ENCODE results near the gene TTC27. TPM values are rescaled to one million over a fixed set of nuclear protein-coding genes. Genes with fewer than 3 reads are reported as not detected.

TTC27 gene
- total and polyA plus RNA-seq, 4 donors: 3.5 to 13.5 (median 6.3) TPM

DNA sequence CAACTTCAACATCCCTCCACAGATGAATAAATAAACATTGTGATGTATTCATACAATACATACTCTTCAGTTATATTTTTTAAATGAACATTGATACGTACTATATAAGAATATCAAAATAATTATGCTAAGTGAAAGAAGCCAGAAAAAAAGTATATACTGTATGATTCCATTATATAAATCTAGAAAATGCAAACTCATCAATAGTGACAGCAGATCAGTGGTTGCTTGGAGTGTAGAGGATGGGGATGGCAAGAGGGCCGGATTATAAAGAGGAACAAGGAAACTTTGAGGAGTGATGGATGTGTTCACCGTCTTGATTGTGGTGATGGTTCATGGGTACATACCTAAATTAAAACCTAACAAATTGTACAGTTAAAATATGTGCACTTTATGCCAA lies 3.0 kb upstream of the TTC27 start:
- Histone ChIP-seq H3K27ac (ENCODE audit: low read depth in 1 of 2, low read length in 2 of 2) (no peak overlapping the region), H3K4me3 (ENCODE audit: low read depth in 1 of 3, low read length in 3 of 3) (no peak overlapping the region), H3K9ac (ENCODE audit: low read depth in 1 of 2, low read length in 2 of 2) (no peak overlapping the region), H3K36me3 (ENCODE audit: control insufficient read depth in 4 of 4, insufficient read depth in 3 of 4, low read depth in 1 of 4, low read length in 3 of 4) (peaks cover 0 to 7% (median under 1%) of the 10 kb centered on the region in 4 donors), H3K4me1 (ENCODE audit: control insufficient read depth in 4 of 4, insufficient read depth in 4 of 4, low read length in 3 of 4) (peaks cover 3 to 11% (median 6%) of the 10 kb centered on the region in 4 donors), H3K9me3 (ENCODE audit: control insufficient read depth in 4 of 4, low read length in 3 of 4) (no peaks in the 10 kb centered on the region), H3K27me3 (ENCODE audit: control insufficient read depth in 4 of 4, insufficient read depth in 4 of 4, low read length in 3 of 4) (no peaks in the 10 kb centered on the region)
- 87% methylated on average over 3 of the region's 3 CpGs for WGBS
- no peak for DNase-seq (ENCODE audit: low spot score)
- no peak for TF ChIP-seq YY1 (IDR thresholded peaks at IDR 0.05)
- no peak for TF ChIP-seq HNF4A (conservative IDR thresholded peaks at IDR 0.05)
- no peak for TF ChIP-seq HNF4G (IDR thresholded peaks at IDR 0.05)
- no peak for TF ChIP-seq RXRA (IDR thresholded peaks at IDR 0.05)
- TF ChIP-seq FOXA1 (IDR thresholded peaks at IDR 0.05): no peak
- no peak for TF ChIP-seq JUND (IDR thresholded peaks at IDR 0.05)
- no peak for TF ChIP-seq FOXA2 (IDR thresholded peaks at IDR 0.05)
- TF ChIP-seq EGR1 (IDR thresholded peaks at IDR 0.05; ENCODE audit: low read depth in 2 of 2): no peak
- no peak for TF ChIP-seq REST (IDR thresholded peaks at IDR 0.05)
- no peak for TF ChIP-seq RAD21 (IDR thresholded peaks at IDR 0.05)
- TF ChIP-seq SP1 (IDR thresholded peaks at IDR 0.05): no peak
- no peak for TF ChIP-seq GABPA (IDR thresholded peaks at IDR 0.05 in 1 of 2, conservative IDR thresholded peaks at IDR 0.05 in 1 of 2)
- no peak for TF ChIP-seq MAX (IDR thresholded peaks at IDR 0.05)
- no peak for TF ChIP-seq NR2F2 (IDR thresholded peaks at IDR 0.05)
- TF ChIP-seq, protein P1, sequence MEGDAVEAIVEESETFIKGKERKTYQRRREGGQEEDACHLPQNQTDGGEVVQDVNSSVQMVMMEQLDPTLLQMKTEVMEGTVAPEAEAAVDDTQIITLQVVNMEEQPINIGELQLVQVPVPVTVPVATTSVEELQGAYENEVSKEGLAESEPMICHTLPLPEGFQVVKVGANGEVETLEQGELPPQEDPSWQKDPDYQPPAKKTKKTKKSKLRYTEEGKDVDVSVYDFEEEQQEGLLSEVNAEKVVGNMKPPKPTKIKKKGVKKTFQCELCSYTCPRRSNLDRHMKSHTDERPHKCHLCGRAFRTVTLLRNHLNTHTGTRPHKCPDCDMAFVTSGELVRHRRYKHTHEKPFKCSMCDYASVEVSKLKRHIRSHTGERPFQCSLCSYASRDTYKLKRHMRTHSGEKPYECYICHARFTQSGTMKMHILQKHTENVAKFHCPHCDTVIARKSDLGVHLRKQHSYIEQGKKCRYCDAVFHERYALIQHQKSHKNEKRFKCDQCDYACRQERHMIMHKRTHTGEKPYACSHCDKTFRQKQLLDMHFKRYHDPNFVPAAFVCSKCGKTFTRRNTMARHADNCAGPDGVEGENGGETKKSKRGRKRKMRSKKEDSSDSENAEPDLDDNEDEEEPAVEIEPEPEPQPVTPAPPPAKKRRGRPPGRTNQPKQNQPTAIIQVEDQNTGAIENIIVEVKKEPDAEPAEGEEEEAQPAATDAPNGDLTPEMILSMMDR (IDR thresholded peaks at IDR 0.05; ENCODE audit: low read depth, low read length, missing input control): no peak
- TF ChIP-seq TAF1 (conservative IDR thresholded peaks at IDR 0.05): no peak
- TF ChIP-seq ZBTB33 (IDR thresholded peaks at IDR 0.05): no peak
- TF ChIP-seq ATF3 (IDR thresholded peaks at IDR 0.05): no peak

Measured in liver (tissue), 9 donors.